ENCODE measurements around the gene ZBED1.
"Not testable (repeated sequence)": the region's sequence is repeated elsewhere in the genome, so short reads cannot be mapped to it uniquely, and the experiment has no call there.

The ZBED1 gene

GRCh38 chrX:2495595-2495994 lies 5.2 kb downstream of the ZBED1 start:
- DNase-seq = no peak

- DNase-seq = no peak
These were observed 8.1 kb downstream of the ZBED1 start for GRCh38 chrX:2492531-2493218.

- DNase-seq = no peak
These were observed 10.1 kb downstream of the ZBED1 start for GRCh38 chrX:2490634-2491033.

GRCh38 chrX:2489446-2490445 lies 11.0 kb downstream of the ZBED1 start:
- no peak for DNase-seq

- no peak for DNase-seq
These were observed 12.0 kb downstream of the ZBED1 start for GRCh38 chrX:2488621-2489285.

GRCh38 chrX:2487366-2487765 lies 13.4 kb downstream of the ZBED1 start:
- no peak for DNase-seq

- DNase-seq = no peak
These were observed 14.2 kb downstream of the ZBED1 start for GRCh38 chrX:2486476-2487133.

- DNase-seq = no peak
These were observed 14.9 kb downstream of the ZBED1 start for GRCh38 chrX:2485789-2486345.

GRCh38 chrX:2484721-2485648 lies 15.8 kb downstream of the ZBED1 start:
- no peak for DNase-seq

GRCh38 chrX:2484256-2484655 lies 16.5 kb downstream of the ZBED1 start:
- no peak for DNase-seq

- DNase-seq = no peak
These were observed 17.2 kb downstream of the ZBED1 start for GRCh38 chrX:2483398-2484060.

- DNase-seq = not testable (repeated sequence)
These were observed 19.2 kb downstream of the ZBED1 start for GRCh38 chrX:2481597-2481996.

- not testable (repeated sequence) for DNase-seq
These were observed 20.8 kb downstream of the ZBED1 start for GRCh38 chrX:2479982-2480381.

GRCh38 chrX:2479420-2479780 lies 21.4 kb downstream of the ZBED1 start:
- DNase-seq = no peak

GRCh38 chrX:2478546-2479419 lies 22.0 kb downstream of the ZBED1 start:
- no peak for DNase-seq

- not testable (repeated sequence) for DNase-seq
These were observed 23.5 kb downstream of the ZBED1 start for GRCh38 chrX:2477313-2477712.

GRCh38 chrX:2474963-2475726 lies 25.6 kb downstream of the ZBED1 start:
- DNase-seq = no peak

- no peak for DNase-seq
These were observed 26.4 kb downstream of the ZBED1 start for GRCh38 chrX:2474280-2474962.

Measured in hematopoietic multipotent progenitor cell treated with erythropoietin and hydrocortisone succinate and interleukin-3 and kit ligand, for 4 days (in vitro differentiated cells).